ENCODE results near the gene ARL14EPL.
"Not testable (repeated sequence)": the region's sequence is repeated elsewhere in the genome, so short reads cannot be mapped to it uniquely, and the experiment has no call there.

Gene ARL14EPL

DNA sequence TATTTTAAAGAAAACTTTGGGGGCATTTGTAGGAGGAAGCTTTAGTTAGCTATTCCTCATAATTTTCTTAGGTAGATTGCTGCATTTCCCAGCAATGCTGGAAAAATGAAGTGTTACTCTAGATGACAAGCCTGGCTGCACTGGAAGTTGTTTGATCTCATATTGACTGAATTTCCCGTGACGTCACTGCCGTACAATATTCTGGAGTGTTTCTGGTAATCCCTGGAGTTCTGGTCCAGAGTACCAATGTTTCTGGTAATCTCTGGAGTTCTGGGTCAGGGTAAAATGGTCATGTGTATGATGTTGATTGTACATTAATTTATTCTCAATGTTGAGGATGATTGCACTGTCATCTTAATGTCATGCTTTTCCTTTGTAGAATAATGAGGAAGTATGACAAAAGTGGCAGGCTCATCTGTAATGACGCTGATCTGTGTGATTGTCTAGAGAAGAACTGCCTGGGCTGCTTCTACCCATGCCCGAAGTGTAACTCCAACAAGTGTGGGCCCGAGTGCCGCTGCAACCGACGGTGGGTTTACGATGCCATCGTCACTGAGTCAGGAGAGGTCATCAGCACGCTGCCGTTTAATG lies 26.2 kb downstream of the ARL14EPL start:
- H3K9me3 ChIP-seq (ENCODE audit: low read length): no peaks in the 10 kb centered on the region
- no peak overlapping the region for H3K9ac ChIP-seq (ENCODE audit: low read length)
- no peak overlapping the region for H3K27ac ChIP-seq (ENCODE audit: low read depth, low read length)
- H3K36me3 ChIP-seq (ENCODE audit: insufficient read depth, low read length): no peaks in the 10 kb centered on the region
- H3K27me3 ChIP-seq (ENCODE audit: control insufficient read depth in 1 of 2, insufficient read depth in 2 of 2, low read length in 2 of 2): no peaks in the 10 kb centered on the region
- H3K4me3 ChIP-seq (ENCODE audit: low read depth in 1 of 2, low read length in 2 of 2): no peak overlapping the region
- no peaks in the 10 kb centered on the region for H3K4me1 ChIP-seq (ENCODE audit: insufficient read depth, low read length)

DNA sequence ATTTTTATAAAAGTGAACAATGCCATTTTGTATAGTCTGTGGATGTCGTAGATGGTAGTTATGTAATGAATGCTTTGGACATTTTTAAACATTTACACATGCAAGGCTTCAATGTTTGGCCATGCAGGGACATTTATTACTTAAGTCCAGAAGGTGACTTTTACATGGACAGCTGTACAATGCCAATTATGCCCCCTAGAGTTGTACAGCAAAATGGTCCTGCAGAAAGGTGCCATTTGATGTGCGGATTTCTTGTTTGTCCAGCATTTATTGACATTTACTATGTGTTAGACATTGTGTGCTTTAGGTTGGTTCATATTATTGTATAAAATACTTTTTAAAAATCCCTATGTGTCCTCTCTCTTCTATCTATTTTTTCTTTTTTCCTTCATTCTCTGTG lies 30.1 kb downstream of the ARL14EPL start:
- Histone ChIP-seq H3K27me3 (ENCODE audit: control insufficient read depth in 1 of 2, insufficient read depth in 2 of 2, low read length in 2 of 2) (no peaks in the 10 kb centered on the region), H3K4me1 (ENCODE audit: insufficient read depth, low read length) (no peaks in the 10 kb centered on the region), H3K27ac (ENCODE audit: low read depth, low read length) (no peak overlapping the region), H3K9ac (ENCODE audit: low read length) (no peak overlapping the region), H3K9me3 (ENCODE audit: low read length) (no peaks in the 10 kb centered on the region), H3K36me3 (ENCODE audit: insufficient read depth, low read length) (no peaks in the 10 kb centered on the region), H3K4me3 (ENCODE audit: low read depth in 1 of 2, low read length in 2 of 2) (no peak overlapping the region)

DNA sequence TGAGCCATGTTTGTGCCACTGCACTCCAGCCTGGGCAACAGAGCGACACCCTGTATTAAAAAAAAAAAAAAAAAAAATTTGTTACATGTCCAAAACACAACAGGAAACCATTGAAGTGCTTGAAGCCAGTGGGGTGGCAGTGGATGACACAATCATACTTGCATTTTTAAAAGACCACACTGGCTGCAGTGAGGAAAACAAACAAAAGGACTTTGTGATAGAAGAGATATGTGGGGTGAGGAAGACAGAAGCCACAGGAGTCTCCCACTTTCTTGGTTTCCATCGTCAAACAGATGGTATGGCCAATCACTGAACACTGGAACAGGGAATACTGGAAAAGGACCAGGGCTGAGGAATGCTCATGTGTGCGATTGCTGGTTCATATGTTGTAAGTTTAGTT lies 31.7 kb downstream of the ARL14EPL start:
- H3K36me3 ChIP-seq (ENCODE audit: insufficient read depth, low read length): no peaks in the 10 kb centered on the region
- H3K9me3 ChIP-seq (ENCODE audit: low read length): no peaks in the 10 kb centered on the region
- H3K4me1 ChIP-seq (ENCODE audit: insufficient read depth, low read length): peaks cover 3% of the 10 kb centered on the region
- H3K9ac ChIP-seq (ENCODE audit: low read length): no peak overlapping the region
- H3K27ac ChIP-seq (ENCODE audit: low read depth, low read length): no peak overlapping the region
- no peak overlapping the region for H3K4me3 ChIP-seq (ENCODE audit: low read depth in 1 of 2, low read length in 2 of 2)
- H3K27me3 ChIP-seq (ENCODE audit: control insufficient read depth in 1 of 2, insufficient read depth in 2 of 2, low read length in 2 of 2): no peaks in the 10 kb centered on the region

DNA sequence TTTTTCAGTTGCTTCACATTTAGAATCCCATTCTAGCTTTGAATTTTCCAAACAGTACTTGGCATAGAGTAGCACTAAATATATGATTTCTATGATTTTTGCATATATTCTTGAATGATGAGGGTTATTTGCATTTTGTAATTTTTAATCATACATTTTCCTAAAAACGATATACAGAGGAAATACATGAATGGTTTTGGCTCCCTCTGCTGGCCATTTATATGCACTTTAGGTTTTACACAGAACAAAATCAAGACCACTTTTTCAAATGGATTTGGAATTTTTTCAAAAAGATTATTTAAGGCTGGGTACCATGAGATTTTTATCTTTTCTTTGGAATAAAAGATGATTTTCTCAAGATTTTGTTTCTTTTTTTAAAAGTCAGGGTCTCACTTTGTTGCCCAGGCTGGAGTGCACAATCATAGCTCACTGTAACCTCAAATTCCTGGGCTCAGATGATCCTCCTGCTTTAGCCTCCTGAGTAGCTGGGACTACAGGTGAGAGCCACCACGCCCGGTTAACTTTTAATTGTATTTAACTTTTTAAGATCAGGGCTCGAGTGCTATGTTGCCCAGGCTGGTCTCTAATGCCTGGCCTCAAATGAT lies 35.9 kb downstream of the ARL14EPL start:
- Histone ChIP-seq H3K36me3 (ENCODE audit: insufficient read depth, low read length) (no peaks in the 10 kb centered on the region), H3K27ac (ENCODE audit: low read depth, low read length) (no peak overlapping the region), H3K9me3 (ENCODE audit: low read length) (no peaks in the 10 kb centered on the region), H3K4me3 (ENCODE audit: low read depth in 1 of 2, low read length in 2 of 2) (no peak overlapping the region), H3K9ac (ENCODE audit: low read length) (no peak overlapping the region), H3K4me1 (ENCODE audit: insufficient read depth, low read length) (peaks cover 3% of the 10 kb centered on the region), H3K27me3 (ENCODE audit: control insufficient read depth in 1 of 2, insufficient read depth in 2 of 2, low read length in 2 of 2) (no peaks in the 10 kb centered on the region)

DNA sequence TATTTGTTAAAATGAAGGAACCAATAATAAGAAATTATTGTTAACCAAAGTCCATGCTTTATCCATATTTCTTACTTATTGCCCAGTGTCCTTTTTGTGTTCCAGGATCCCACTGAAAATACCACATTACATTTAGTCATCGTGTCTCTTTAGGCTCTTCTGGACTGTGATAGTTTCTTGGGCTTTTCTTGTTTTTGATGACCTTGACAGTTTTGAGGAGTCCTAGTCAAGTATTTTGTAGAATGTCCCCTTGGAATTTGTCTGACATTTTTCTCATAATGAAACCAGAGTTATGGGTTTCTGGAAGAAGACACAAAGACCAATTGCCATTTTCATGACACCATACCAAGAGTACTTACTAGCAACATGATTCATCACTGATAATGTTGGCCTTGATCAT lies 38.9 kb downstream of the ARL14EPL start:
- Histone ChIP-seq H3K4me3 (ENCODE audit: low read depth in 1 of 2, low read length in 2 of 2) (no peak overlapping the region), H3K9ac (ENCODE audit: low read length) (no peak overlapping the region), H3K9me3 (ENCODE audit: low read length) (no peaks in the 10 kb centered on the region)

DNA sequence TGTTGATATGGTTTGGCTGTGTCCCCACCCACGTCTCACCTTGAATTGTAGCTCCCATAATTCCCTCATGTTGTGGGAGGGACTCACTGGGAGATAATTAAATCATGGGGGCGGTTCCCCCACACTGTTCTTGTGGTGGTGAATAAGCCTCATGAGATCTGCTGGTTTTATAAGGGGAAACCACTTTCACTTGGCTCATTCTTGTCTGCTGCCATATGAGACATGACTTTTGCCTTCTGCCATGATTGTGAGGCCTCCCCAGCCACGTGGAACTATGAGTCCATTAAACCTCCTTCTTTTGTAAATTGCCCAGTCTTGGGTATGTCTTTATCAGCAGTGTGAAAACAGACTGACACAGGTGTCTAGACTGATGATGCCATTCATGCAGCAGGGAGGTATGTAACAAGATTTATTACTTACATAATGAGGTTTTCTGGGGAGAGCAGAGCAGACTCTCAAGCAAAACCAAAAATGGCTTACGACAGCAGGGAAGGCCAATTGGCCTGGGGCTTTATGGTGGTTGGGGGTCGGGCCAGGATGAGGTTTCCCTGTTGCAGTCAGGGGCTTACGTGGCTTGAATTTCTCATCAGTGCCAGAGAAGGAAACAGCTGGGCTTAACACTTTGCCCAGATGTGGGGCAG lies 43.0 kb downstream of the ARL14EPL start:
- no peaks in the 10 kb centered on the region for H3K27me3 ChIP-seq (ENCODE audit: control insufficient read depth in 1 of 2, insufficient read depth in 2 of 2, low read length in 2 of 2)
- H3K9ac ChIP-seq (ENCODE audit: low read length): no peak overlapping the region
- H3K4me3 ChIP-seq (ENCODE audit: low read depth in 1 of 2, low read length in 2 of 2): no peak overlapping the region
- H3K27ac ChIP-seq (ENCODE audit: low read depth, low read length): no peak overlapping the region
- H3K36me3 ChIP-seq (ENCODE audit: insufficient read depth, low read length): no peaks in the 10 kb centered on the region
- H3K4me1 ChIP-seq (ENCODE audit: insufficient read depth, low read length): no peaks in the 10 kb centered on the region
- no peaks in the 10 kb centered on the region for H3K9me3 ChIP-seq (ENCODE audit: low read length)

More for the DNA sequence above, 38.9 kb downstream of the ARL14EPL start:
- Histone ChIP-seq H3K27me3 (ENCODE audit: control insufficient read depth in 1 of 2, insufficient read depth in 2 of 2, low read length in 2 of 2) (no peaks in the 10 kb centered on the region), H3K4me1 (ENCODE audit: insufficient read depth, low read length) (peaks cover 3% of the 10 kb centered on the region), H3K36me3 (ENCODE audit: insufficient read depth, low read length) (no peaks in the 10 kb centered on the region), H3K27ac (ENCODE audit: low read depth, low read length) (no peak overlapping the region)

DNA sequence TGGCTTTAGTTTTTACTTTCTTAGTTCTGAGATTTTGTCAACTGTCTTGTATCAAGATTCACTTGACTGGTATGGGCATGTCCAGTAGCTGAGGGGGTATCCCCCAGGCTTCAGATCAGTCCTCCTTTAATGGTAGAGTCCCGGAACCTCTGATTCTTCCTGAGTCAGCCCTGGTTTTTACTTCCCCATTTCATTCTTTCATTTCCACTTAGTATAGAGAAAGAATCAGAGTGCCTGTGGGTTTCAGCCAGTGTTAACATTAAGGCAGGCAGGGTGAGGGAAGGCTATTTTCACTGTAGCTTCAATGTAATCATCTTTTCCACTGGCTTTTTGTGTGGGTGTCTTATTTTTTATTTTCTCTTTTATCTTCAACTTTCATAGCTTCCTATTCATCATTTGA lies 44.2 kb downstream of the ARL14EPL start:
- no peaks in the 10 kb centered on the region for H3K9me3 ChIP-seq (ENCODE audit: low read length)
- H3K27me3 ChIP-seq (ENCODE audit: control insufficient read depth in 1 of 2, insufficient read depth in 2 of 2, low read length in 2 of 2): no peaks in the 10 kb centered on the region
- H3K27ac ChIP-seq (ENCODE audit: low read depth, low read length): no peak overlapping the region
- H3K9ac ChIP-seq (ENCODE audit: low read length): no peak overlapping the region
- H3K4me3 ChIP-seq (ENCODE audit: low read depth in 1 of 2, low read length in 2 of 2): no peak overlapping the region
- H3K36me3 ChIP-seq (ENCODE audit: insufficient read depth, low read length): no peaks in the 10 kb centered on the region
- H3K4me1 ChIP-seq (ENCODE audit: insufficient read depth, low read length): no peaks in the 10 kb centered on the region

DNA sequence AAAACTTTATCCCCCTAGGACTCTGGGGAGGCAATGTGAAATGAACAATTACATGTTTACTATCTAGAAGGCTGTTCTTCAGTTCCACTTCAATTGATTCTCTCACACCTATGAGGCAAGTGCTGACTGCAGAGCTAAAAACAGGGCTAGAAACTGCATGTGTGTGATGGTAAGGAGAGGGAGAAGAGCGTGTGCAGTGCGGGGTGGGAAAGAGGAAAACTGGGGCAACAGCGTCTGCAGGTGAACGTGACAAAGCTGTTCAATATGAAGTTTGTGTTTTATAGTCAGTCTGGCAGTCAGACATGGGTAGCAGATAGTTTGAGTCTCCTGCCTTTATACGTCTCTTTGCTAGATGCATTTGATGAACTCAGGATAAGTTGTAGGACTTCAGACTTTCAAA lies 45.9 kb downstream of the ARL14EPL start:
- no peak overlapping the region for H3K9ac ChIP-seq (ENCODE audit: low read length)
- no peak overlapping the region for H3K27ac ChIP-seq (ENCODE audit: low read depth, low read length)
- H3K9me3 ChIP-seq (ENCODE audit: low read length): no peaks in the 10 kb centered on the region
- no peaks in the 10 kb centered on the region for H3K4me1 ChIP-seq (ENCODE audit: insufficient read depth, low read length)
- no peak overlapping the region for H3K4me3 ChIP-seq (ENCODE audit: low read depth in 1 of 2, low read length in 2 of 2)
- no peaks in the 10 kb centered on the region for H3K27me3 ChIP-seq (ENCODE audit: control insufficient read depth in 1 of 2, insufficient read depth in 2 of 2, low read length in 2 of 2)
- no peaks in the 10 kb centered on the region for H3K36me3 ChIP-seq (ENCODE audit: insufficient read depth, low read length)

DNA sequence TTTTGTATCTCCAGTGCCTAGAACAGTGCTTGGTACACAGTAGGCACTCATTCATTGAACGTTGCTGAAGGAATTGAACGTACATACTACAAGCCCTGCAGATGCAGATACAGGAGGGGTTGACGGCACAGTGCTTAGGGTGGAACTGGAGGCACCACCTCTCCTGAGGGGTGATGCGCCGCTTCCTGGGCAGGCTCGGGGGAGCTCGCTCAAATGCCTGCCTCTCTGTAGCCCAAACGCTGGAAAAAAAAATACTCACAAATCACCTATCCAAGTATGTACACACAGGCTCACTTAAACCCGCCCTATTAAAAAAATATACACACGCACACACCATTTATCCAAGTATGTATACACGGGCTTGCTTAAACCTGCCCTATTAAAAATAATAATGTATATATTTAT lies 52.0 kb downstream of the ARL14EPL start:
- H3K9me3 ChIP-seq (ENCODE audit: low read length): no peaks in the 10 kb centered on the region
- H3K4me1 ChIP-seq (ENCODE audit: insufficient read depth, low read length): peaks cover 15% of the 10 kb centered on the region
- no peak overlapping the region for H3K27ac ChIP-seq (ENCODE audit: low read depth, low read length)
- H3K4me3 ChIP-seq (ENCODE audit: low read depth in 1 of 2, low read length in 2 of 2): peak overlapping the region; percentile 80 to 91
- H3K27me3 ChIP-seq (ENCODE audit: control insufficient read depth in 1 of 2, insufficient read depth in 2 of 2, low read length in 2 of 2): no peaks in the 10 kb centered on the region
- H3K9ac ChIP-seq (ENCODE audit: low read length): no peak overlapping the region
- H3K36me3 ChIP-seq (ENCODE audit: insufficient read depth, low read length): no peaks in the 10 kb centered on the region

DNA sequence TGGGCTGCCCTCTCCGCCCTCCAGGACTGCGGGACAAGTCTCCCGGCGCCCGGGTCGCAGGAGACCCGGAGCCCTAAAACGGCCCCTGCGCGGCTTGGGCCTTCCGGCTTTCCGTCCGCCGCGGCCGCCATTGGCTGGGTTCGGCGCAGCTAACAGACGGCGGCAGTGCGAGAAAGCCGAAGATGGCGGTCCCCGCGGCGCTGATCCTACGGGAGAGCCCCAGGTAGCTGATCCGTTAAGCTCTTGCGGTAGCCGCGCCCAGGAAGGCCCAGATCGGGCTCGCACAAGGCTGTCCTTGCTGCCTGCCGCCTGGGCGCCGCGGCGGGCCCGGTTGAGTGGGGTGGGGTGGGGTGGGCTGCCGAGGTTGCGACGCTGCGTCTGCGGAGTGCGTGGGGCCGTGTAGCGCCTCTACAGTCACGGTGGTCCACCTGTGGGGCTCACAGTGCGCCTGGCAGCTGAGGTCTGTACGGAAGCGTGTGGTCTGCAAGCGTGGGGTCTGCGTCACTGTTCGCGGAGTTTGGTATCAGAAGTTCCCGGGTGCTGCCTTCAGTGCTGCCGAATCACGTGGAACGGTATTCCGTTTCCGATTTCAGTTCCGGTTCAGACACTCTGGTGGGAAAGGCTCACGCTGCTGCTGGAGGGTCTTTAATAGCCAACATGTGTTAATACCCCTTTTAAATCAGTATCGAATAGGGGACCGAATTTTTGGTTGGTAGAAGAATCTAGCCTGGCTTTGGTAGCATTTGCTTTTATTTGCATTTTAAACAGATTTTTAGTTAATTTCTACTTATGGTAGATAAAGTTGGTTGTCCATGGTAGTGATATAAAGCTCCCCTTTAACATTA lies 52.8 kb downstream of the ARL14EPL start, which contains the start of gene COMMD10:
Gene COMMD10 (plus strand): TSS at position 155 of the 845 bp plus-strand sequence.
- H3K4me3 ChIP-seq (ENCODE audit: low read depth in 1 of 2, low read length in 2 of 2): peak within 1 kb of the TSS; percentile 80 to 91
- no peaks in the 10 kb centered on the region for H3K27me3 ChIP-seq (ENCODE audit: control insufficient read depth in 1 of 2, insufficient read depth in 2 of 2, low read length in 2 of 2)
- H3K9ac ChIP-seq (ENCODE audit: low read length): peak within 1 kb of the TSS; percentile 33
- no peaks in the 10 kb centered on the region for H3K36me3 ChIP-seq (ENCODE audit: insufficient read depth, low read length)
- peaks cover 15% of the 10 kb centered on the region for H3K4me1 ChIP-seq (ENCODE audit: insufficient read depth, low read length)
- H3K9me3 ChIP-seq (ENCODE audit: low read length): no peaks in the 10 kb centered on the region
- H3K27ac ChIP-seq (ENCODE audit: low read depth, low read length): peak within 1 kb of the TSS; percentile 80

DNA sequence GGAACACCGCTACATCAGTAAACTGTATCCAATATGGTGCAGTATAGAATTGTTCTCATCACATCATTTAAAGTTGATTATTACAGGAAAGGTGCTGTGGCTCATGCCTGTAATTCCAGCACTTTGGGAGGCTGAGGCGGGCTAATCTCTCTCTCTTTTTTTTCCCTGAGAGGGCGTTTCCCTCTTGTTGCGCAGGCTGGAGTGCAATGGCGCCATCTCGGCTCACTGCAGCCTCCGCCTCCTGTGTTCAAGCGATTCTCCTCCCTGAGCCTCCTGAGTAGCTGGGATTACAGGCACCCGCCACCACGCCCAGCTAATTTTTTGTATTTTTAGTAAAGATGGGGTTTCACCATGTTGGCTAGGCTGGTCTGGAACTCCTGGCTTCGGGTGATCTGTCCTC lies 54.0 kb downstream of the ARL14EPL start:
- H3K36me3 ChIP-seq (ENCODE audit: insufficient read depth, low read length); H3K27me3 ChIP-seq (ENCODE audit: control insufficient read depth in 1 of 2, insufficient read depth in 2 of 2, low read length in 2 of 2); H3K27ac ChIP-seq (ENCODE audit: low read depth, low read length); H3K9ac ChIP-seq (ENCODE audit: low read length); H3K9me3 ChIP-seq (ENCODE audit: low read length): not testable (repeated sequence)
- peak overlapping the region in 1 of 2 donors; percentile 91 for H3K4me3 ChIP-seq (ENCODE audit: low read depth in 1 of 2, low read length in 2 of 2)
- H3K4me1 ChIP-seq (ENCODE audit: insufficient read depth, low read length): peaks cover 15% of the 10 kb centered on the region
